ENCODE results near the gene ZNF486. TPM values are rescaled to one million over a fixed set of nuclear protein-coding genes. Genes with fewer than 3 reads are reported as not detected.

The ZNF486 gene
- total RNA-seq, 1 experiment from 2014 or later: 0.66 TPM

DNA sequence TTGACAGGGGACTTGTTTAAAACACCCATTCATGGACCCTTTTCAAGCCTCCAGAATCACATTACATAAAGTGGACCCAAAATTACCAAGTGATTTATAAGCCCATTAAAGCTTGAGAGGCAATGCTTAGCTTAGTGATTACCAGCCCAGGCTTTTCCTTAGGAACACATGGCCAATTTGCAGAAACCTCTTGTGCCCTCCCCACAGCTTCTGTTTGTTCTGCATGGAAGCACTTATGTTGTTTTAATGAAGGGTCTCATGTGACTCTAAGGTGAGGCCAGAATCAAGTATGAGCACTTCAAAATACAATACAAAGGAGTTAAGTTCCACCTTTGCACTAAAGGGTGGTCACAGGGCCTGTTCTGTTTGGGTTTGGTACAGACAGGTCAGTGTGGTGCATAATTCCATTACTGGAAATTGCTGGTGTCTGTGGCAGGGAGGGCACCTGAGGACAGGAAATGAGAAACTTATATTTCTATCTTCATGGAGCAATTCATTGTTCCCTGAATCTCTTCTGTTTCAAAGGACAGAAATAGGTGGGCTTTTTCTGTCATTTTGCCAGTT, 15.3 kb downstream of the ZNF486 start:
- H3K27me3 Mint-ChIP-seq (ENCODE audit: insufficient read depth, unreplicated experiment): no peaks in the 10 kb centered on the region
- no peak overlapping the region for H3K27ac Mint-ChIP-seq (ENCODE audit: unreplicated experiment)
- CTCF ChIA-PET: no interaction called here

DNA sequence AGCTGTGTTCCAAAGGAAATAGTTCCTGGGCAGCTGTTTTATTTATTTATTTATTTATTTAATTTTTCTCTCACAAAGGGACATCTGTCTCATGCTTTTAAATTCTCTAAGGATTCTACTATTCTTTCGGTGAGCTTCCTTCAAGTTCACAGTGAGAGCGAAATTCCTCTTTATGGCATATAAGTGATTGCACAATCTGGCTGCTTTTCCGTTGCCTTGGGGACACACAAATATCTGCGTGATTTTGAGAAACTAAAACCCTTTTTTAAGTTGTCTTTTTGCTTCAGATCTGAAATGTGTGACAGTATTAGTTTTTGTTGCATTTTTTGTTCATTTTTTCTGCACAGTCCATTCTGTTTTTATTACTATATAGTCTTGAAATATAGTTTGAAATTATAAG, 19.2 kb downstream of the ZNF486 start:
- H3K9me3 Mint-ChIP-seq (ENCODE audit: unreplicated experiment): no peaks in the 10 kb centered on the region
- intact Hi-C loops (cut with micrococcal nuclease; ENCODE audit: unreplicated experiment): no loop called here
- H3K4me3 ChIP-seq (ENCODE audit: low read depth, low read length): no peak overlapping the region
- no peaks in the 10 kb centered on the region for H3K4me1 ChIP-seq
- H3K36me3 Mint-ChIP-seq (ENCODE audit: insufficient read depth, unreplicated experiment): peaks cover 6% of the 10 kb centered on the region
- no peaks in the 10 kb centered on the region for H3K27me3 ChIP-seq (replicated peaks; ENCODE audit: control insufficient read depth, insufficient read depth, low read length)
- no peaks in the 10 kb centered on the region for H3K4me1 Mint-ChIP-seq (ENCODE audit: low read depth, unreplicated experiment)
- H3K27ac Mint-ChIP-seq (ENCODE audit: unreplicated experiment): no peak overlapping the region
- no peak for TF ChIP-seq CTCF (IDR thresholded peaks at IDR 0.05; ENCODE audit: insufficient read depth in 1 of 2, low read depth in 1 of 2, low read length in 1 of 2, severe bottlenecking in 1 of 2, unreplicated experiment in 1 of 2)
- ChIA-PET POLR2A (no interaction called here), CTCF (no interaction called here)
- no peak for DNase-seq
- BruUV-seq (replicated peaks): no TSS peak
- no peak overlapping the region for H3K4me3 Mint-ChIP-seq (ENCODE audit: unreplicated experiment)
- no peaks in the 10 kb centered on the region for H3K27me3 Mint-ChIP-seq (ENCODE audit: insufficient read depth, unreplicated experiment)
- no peaks in the 10 kb centered on the region for H3K36me3 ChIP-seq (ENCODE audit: control insufficient read depth, insufficient read depth, low read length)
- peaks cover 4% of the 10 kb centered on the region; the same call in 1 of the 2 replicates for H3K9me3 ChIP-seq

More for the DNA sequence above, 15.3 kb downstream of the ZNF486 start:
- Mint-ChIP-seq H3K36me3 (ENCODE audit: insufficient read depth, unreplicated experiment) (no peaks in the 10 kb centered on the region), H3K4me3 (ENCODE audit: unreplicated experiment) (no peak overlapping the region), H3K4me1 (ENCODE audit: low read depth, unreplicated experiment) (no peaks in the 10 kb centered on the region), H3K9me3 (ENCODE audit: unreplicated experiment) (no peaks in the 10 kb centered on the region)
- Histone ChIP-seq H3K27me3 (replicated peaks; ENCODE audit: control insufficient read depth, insufficient read depth, low read length) (no peaks in the 10 kb centered on the region), H3K36me3 (ENCODE audit: control insufficient read depth, insufficient read depth, low read length) (no peaks in the 10 kb centered on the region), H3K9me3 (no peaks in the 10 kb centered on the region), H3K4me1 (no peaks in the 10 kb centered on the region), H3K4me3 (ENCODE audit: low read depth, low read length) (no peak overlapping the region)
- BruUV-seq (replicated peaks): no TSS peak
- no peak for DNase-seq
- intact Hi-C loops (cut with micrococcal nuclease; ENCODE audit: unreplicated experiment): no loop called here
- POLR2A ChIA-PET: no interaction called here
- TF ChIP-seq CTCF (IDR thresholded peaks at IDR 0.05; ENCODE audit: insufficient read depth in 1 of 2, low read depth in 1 of 2, low read length in 1 of 2, severe bottlenecking in 1 of 2, unreplicated experiment in 1 of 2): no peak

DNA sequence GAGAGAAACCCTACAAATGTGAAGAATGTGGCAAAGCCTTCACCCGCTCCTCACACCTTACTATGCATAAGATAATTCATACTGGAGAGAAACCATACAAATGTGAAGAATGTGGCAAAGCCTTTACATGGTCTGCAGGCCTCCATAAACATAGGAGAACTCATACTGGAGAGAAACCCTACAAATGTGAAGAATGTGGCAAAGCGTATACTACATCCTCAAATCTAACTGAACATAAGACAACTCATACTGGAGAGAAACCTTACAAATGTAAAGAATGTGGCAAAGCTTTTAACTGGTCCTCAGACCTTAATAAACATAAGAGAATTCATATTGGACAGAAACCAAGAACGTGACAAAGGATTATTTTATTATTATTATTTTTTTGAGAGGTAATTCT, 30.7 kb downstream of the ZNF486 start:
- DNase-seq: no peak
- Mint-ChIP-seq H3K27ac (ENCODE audit: unreplicated experiment) (no peak overlapping the region), H3K27me3 (ENCODE audit: insufficient read depth, unreplicated experiment) (no peaks in the 10 kb centered on the region), H3K9me3 (ENCODE audit: unreplicated experiment) (peaks cover 9% of the 10 kb centered on the region), H3K4me3 (ENCODE audit: unreplicated experiment) (no peak overlapping the region), H3K4me1 (ENCODE audit: low read depth, unreplicated experiment) (no peaks in the 10 kb centered on the region), H3K36me3 (ENCODE audit: insufficient read depth, unreplicated experiment) (no peaks in the 10 kb centered on the region)
- Histone ChIP-seq H3K27me3 (replicated peaks; ENCODE audit: control insufficient read depth, insufficient read depth, low read length) (no peaks in the 10 kb centered on the region), H3K4me3 (ENCODE audit: low read depth, low read length) (no peak overlapping the region), H3K36me3 (ENCODE audit: control insufficient read depth, insufficient read depth, low read length) (no peaks in the 10 kb centered on the region), H3K4me1 (no peaks in the 10 kb centered on the region), H3K9me3 (peaks cover 13% of the 10 kb centered on the region)
- ChIA-PET CTCF (no interaction called here), POLR2A (no interaction called here)
- no peak for TF ChIP-seq CTCF (IDR thresholded peaks at IDR 0.05; ENCODE audit: insufficient read depth in 1 of 2, low read depth in 1 of 2, low read length in 1 of 2, severe bottlenecking in 1 of 2, unreplicated experiment in 1 of 2)
- intact Hi-C loops (cut with micrococcal nuclease; ENCODE audit: unreplicated experiment): no loop called here
- no TSS peak for BruUV-seq (replicated peaks)

Data from Caco-2 (cell line).